HCT116 (cell line): Measurements from ENCODE around the gene TEKT2. TPM values are rescaled to one million over a fixed set of nuclear protein-coding genes. Genes with fewer than 3 reads are reported as not detected.

Experiments used
- ATAC-seq: fragments of 200-7000 bp; cut with Tn5 transposase; 2 replicates; pipeline ENCODE4 v1.9.1; 2020; ENCODE audit warnings: mild to moderate bottlenecking, moderate library complexity
- BruUV-seq: library from RNA; stranded (reverse); fragments of 400-500 nt; replicated peaks from 2 replicates; lab custom pipeline; 2021; lab: Mats Ljungman, UMichigan
- CTCF ChIA-PET: fragments of 300-600 bp; sonication (Branson Sonifier 250); formaldehyde crosslinking; loops from one replicate; lab custom pipeline; 2021; ENCODE audit warnings: antibody characterized with exemption; lab: Charles Lee
- POLR2A ChIA-PET: fragments of 300-600, 350-600 bp; sonication (Branson Sonifier 250); formaldehyde crosslinking; loops from one replicate; lab custom pipeline; 2021; ENCODE audit warnings: antibody characterized with exemption; lab: Charles Lee
- RAD21 ChIA-PET, 2 experiments: fragments of 300-600 bp; sonication (Branson Sonifier 250); formaldehyde crosslinking; loops; one replicate each; lab custom pipeline; 2023; ENCODE audit warnings: low total read pairs in 2 of 2; ENCODE audit not compliant: uncharacterized antibody in 2 of 2, unreplicated experiment in 2 of 2, low non-redundant PET in 1 of 2; lab: Charles Lee
- DNase-seq: peaks from one replicate; pipeline ENCODE4 v3.0.0-alpha.2; 2010; ENCODE audit warnings: low read depth, low spot score
- H2AFZ ChIP-seq: fragments of 200-600 bp; shearing (Covaris generic), sonication (generic); 2 replicates; pipeline ENCODE4 v1.6.1; 2017; ENCODE audit warnings: low read depth, mixed run types, mixed read lengths, antibody characterized with exemption, low read length; ENCODE audit not compliant: poor library complexity, severe bottlenecking
- H3K27ac ChIP-seq: 2 replicates; pipeline ENCODE4 v1.5.1; 2012; ENCODE audit warnings: low read depth, low read length
- H3K27me3 ChIP-seq: fragments of 200-600 bp; sonication (generic); 2 replicates; pipeline ENCODE4 v1.6.1; 2016; ENCODE audit warnings: mixed run types, low read length, mixed read lengths; ENCODE audit not compliant: insufficient read depth
- H3K36me3 ChIP-seq, 2 experiments: fragments of 200-500 bp in 1 of 2; fragments of 200-600 bp in 1 of 2; sonication (Bioruptor generic) in 1 of 2; sonication (generic) in 1 of 2; 2 replicates each; pipeline versions ENCODE4 v1.5.1 to v1.6.1; 2014 to 2016; ENCODE audit warnings: low read length in 2 of 2, inconsistent platforms in 1 of 2, mixed read lengths in 1 of 2, mixed run types in 1 of 2; ENCODE audit not compliant: insufficient read depth in 2 of 2, control insufficient read depth in 1 of 2
- H3K4me1 ChIP-seq, 2 experiments: fragments of 200-600 bp in 1 of 2; sonication (generic) in 1 of 2; 2 replicates each; pipeline versions ENCODE4 v1.5.1 to v1.6.1; 2012 to 2017; ENCODE audit warnings: low read length in 2 of 2, inconsistent platforms in 1 of 2, mild to moderate bottlenecking in 1 of 2, mixed read lengths in 1 of 2, mixed run types in 1 of 2, moderate library complexity in 1 of 2; ENCODE audit not compliant: insufficient read depth in 2 of 2, control insufficient read depth in 1 of 2
- H3K4me2 ChIP-seq: fragments of 200-600 bp; sonication (generic); 2 replicates; pipeline ENCODE4 v1.6.1; 2017; ENCODE audit warnings: mixed run types, low read length, mixed read lengths
- H3K4me3 ChIP-seq, 2 experiments: fragments of 200-600 bp in 1 of 2; sonication (generic) in 1 of 2; replicated peaks in 1 of 2; 2 replicates each; pipeline ENCODE4 v1.5.1; 2011 to 2016; ENCODE audit warnings: low read length in 2 of 2, control low read depth in 1 of 2, low read depth in 1 of 2, mild to moderate bottlenecking in 1 of 2, mixed read lengths in 1 of 2, mixed run types in 1 of 2
- H3K79me2 ChIP-seq: fragments of 200-600 bp; sonication (generic); 2 replicates; pipeline ENCODE4 v1.6.1; 2017; ENCODE audit warnings: mild to moderate bottlenecking, mixed run types, low read length, moderate library complexity, mixed read lengths; ENCODE audit not compliant: insufficient read depth
- H3K9ac ChIP-seq: fragments of 200-600 bp; sonication (generic); 2 replicates; pipeline ENCODE4 v1.6.1; 2016; ENCODE audit warnings: low read length, mixed read lengths
- H3K9me2 ChIP-seq: fragments of 200-600 bp; sonication (generic), shearing (Covaris generic); 2 replicates; pipeline ENCODE4 v1.6.1; 2017; ENCODE audit warnings: mixed run types, mild to moderate bottlenecking, moderate library complexity; ENCODE audit not compliant: insufficient read depth
- H3K9me3 ChIP-seq, 2 experiments: fragments of 200-500 bp in 1 of 2; fragments of 200-600 bp in 1 of 2; sonication (Bioruptor generic) in 1 of 2; sonication (generic) in 1 of 2; 2 replicates each; pipeline ENCODE4 v1.6.1; 2014 to 2017; ENCODE audit warnings: low read length in 2 of 2, mixed read lengths in 2 of 2, inconsistent platforms in 1 of 2, low read depth in 1 of 2, mild to moderate bottlenecking in 1 of 2, mixed run types in 1 of 2, moderate library complexity in 1 of 2; ENCODE audit not compliant: control insufficient read depth in 1 of 2, insufficient read depth in 1 of 2
- H4K20me1 ChIP-seq: fragments of 200-600 bp; sonication (generic), shearing (Covaris generic); 2 replicates; pipeline ENCODE4 v1.6.1; 2017; ENCODE audit warnings: mixed run types, mild to moderate bottlenecking, moderate library complexity; ENCODE audit not compliant: insufficient read depth
- CBX3 ChIP-seq: IDR thresholded peaks from 2 replicates; pipeline ENCODE4 v1.6.1; 2012; ENCODE audit warnings: low read depth
- ELF1 ChIP-seq: IDR thresholded peaks from 2 replicates; pipeline ENCODE4 v1.6.1; 2012; ENCODE audit warnings: low read depth, borderline replicate concordance
- EZH2 ChIP-seq: fragments of 200-600 bp; sonication (generic); IDR thresholded peaks from 2 replicates; pipeline ENCODE4 v1.6.1; 2017; ENCODE audit warnings: antibody characterized with exemption, mixed run types
- EZH2phosphoT487 ChIP-seq: fragments of 200-600 bp; IDR thresholded peaks from 2 replicates; pipeline ENCODE4 v1.6.1; 2018; ENCODE audit warnings: antibody characterized with exemption, borderline replicate concordance
- RAD21 ChIP-seq: IDR thresholded peaks from 2 replicates; pipeline ENCODE4 v1.6.1; 2012; ENCODE audit warnings: low read depth, mild to moderate bottlenecking
- SP1 ChIP-seq: IDR thresholded peaks from 2 replicates; pipeline ENCODE4 v1.6.1; 2012; ENCODE audit warnings: low read depth
- SRF ChIP-seq: IDR thresholded peaks from 2 replicates; pipeline ENCODE4 v1.6.1; 2012; ENCODE audit warnings: low read depth
- TCF7L2 ChIP-seq: IDR thresholded peaks from 2 replicates; pipeline ENCODE4 v1.7.0; 2011; ENCODE audit warnings: borderline replicate concordance, inconsistent platforms; ENCODE audit not compliant: insufficient read depth, insufficient read length; ENCODE audit errors: extremely low read depth
- YY1 ChIP-seq: IDR thresholded peaks from 2 replicates; pipeline ENCODE4 v1.6.1; 2011; ENCODE audit warnings: low read length, low read depth, moderate library complexity, mild to moderate bottlenecking; ENCODE audit not compliant: insufficient replicate concordance; ENCODE audit errors: extremely low read depth
- intact Hi-C: fragments of 100-400 bp; cut with micrococcal nuclease; formaldehyde crosslinking; loops from 2 replicates; pipeline ENCODE4 v1.10.0; 2022
- total RNA-seq: library from RNA; stranded (reverse); gene quantifications from one replicate; pipeline ENCODE4 v1.2.1, GENCODE V29; 2021; ENCODE audit not compliant: unreplicated experiment
- TF ChIP-seq, protein P1 (sequence below): IDR thresholded peaks from 2 replicates; pipeline ENCODE4 v1.6.1; 2011; ENCODE audit warnings: mild to moderate bottlenecking, low read length, moderate library complexity; ENCODE audit not compliant: insufficient replicate concordance; ENCODE audit errors: extremely low read depth
- TF ChIP-seq, protein P2 (sequence below), 3 experiments: fragments of 200-600 bp in 1 of 3; sonication (generic) in 1 of 3; IDR thresholded peaks in 2 of 3; conservative IDR thresholded peaks in 1 of 3; 2 replicates each; pipeline ENCODE4 v1.5.1; 2012 to 2017; ENCODE audit warnings: low read depth in 2 of 3, low read length in 2 of 3, antibody characterized with exemption in 1 of 3, borderline replicate concordance in 1 of 3, control low read depth in 1 of 3, mild to moderate bottlenecking in 1 of 3, mixed read lengths in 1 of 3, mixed run types in 1 of 3, moderate library complexity in 1 of 3; ENCODE audit not compliant: insufficient read depth in 1 of 3
- TF ChIP-seq, protein P3 (sequence below): IDR thresholded peaks from 2 replicates; pipeline ENCODE4 v1.6.1; 2012

The TEKT2 gene
- total RNA-seq, 1 experiment from 2014 or later: not detected

DNA sequence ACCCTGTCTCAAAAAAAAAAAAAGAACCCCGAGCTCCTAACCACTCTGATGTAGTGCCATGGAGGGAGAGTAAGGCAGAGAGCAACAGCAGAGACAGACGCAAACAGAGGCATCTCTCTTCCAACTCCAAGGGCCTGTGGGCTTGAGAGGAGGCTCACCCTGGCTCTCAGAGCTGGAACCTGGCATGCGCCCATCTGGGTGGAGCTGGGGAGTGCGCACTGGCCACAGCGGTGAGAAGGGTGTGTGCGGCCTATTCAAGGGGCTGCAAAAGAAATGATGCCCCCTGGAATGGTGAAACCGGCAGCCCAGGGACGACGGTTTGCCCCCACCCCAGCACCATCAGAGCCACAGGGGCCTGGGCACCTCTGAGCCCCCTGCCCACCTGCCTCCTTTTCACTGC is 23.5 kb downstream of the TEKT2 start:
- H2AFZ ChIP-seq: no peak overlapping the region
- no peak for DNase-seq
- H3K79me2 ChIP-seq: no peaks in the 10 kb centered on the region
- H4K20me1 ChIP-seq: no peaks in the 10 kb centered on the region
- no peak overlapping the region for H3K27ac ChIP-seq
- intact Hi-C loops: loop anchor here (10.0 kb wide), 1 partner anchor 447 kb away; no protein-coding TSS in a partner anchor
- H3K4me2 ChIP-seq: no peak overlapping the region
- ATAC-seq: no peak
- RAD21 ChIA-PET: no interaction called here
- no peak for TF ChIP-seq ELF1
- TF ChIP-seq SRF: no peak
- TF ChIP-seq, protein P1, sequence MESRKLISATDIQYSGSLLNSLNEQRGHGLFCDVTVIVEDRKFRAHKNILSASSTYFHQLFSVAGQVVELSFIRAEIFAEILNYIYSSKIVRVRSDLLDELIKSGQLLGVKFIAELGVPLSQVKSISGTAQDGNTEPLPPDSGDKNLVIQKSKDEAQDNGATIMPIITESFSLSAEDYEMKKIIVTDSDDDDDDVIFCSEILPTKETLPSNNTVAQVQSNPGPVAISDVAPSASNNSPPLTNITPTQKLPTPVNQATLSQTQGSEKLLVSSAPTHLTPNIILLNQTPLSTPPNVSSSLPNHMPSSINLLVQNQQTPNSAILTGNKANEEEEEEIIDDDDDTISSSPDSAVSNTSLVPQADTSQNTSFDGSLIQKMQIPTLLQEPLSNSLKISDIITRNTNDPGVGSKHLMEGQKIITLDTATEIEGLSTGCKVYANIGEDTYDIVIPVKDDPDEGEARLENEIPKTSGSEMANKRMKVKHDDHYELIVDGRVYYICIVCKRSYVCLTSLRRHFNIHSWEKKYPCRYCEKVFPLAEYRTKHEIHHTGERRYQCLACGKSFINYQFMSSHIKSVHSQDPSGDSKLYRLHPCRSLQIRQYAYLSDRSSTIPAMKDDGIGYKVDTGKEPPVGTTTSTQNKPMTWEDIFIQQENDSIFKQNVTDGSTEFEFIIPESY: no peak
- no peak for TF ChIP-seq RAD21
- no peak for TF ChIP-seq TCF7L2
- no peak for TF ChIP-seq CBX3
- TF ChIP-seq EZH2phosphoT487: no peak
- no peak for TF ChIP-seq SP1
- TF ChIP-seq, protein P2, sequence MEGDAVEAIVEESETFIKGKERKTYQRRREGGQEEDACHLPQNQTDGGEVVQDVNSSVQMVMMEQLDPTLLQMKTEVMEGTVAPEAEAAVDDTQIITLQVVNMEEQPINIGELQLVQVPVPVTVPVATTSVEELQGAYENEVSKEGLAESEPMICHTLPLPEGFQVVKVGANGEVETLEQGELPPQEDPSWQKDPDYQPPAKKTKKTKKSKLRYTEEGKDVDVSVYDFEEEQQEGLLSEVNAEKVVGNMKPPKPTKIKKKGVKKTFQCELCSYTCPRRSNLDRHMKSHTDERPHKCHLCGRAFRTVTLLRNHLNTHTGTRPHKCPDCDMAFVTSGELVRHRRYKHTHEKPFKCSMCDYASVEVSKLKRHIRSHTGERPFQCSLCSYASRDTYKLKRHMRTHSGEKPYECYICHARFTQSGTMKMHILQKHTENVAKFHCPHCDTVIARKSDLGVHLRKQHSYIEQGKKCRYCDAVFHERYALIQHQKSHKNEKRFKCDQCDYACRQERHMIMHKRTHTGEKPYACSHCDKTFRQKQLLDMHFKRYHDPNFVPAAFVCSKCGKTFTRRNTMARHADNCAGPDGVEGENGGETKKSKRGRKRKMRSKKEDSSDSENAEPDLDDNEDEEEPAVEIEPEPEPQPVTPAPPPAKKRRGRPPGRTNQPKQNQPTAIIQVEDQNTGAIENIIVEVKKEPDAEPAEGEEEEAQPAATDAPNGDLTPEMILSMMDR (IDR thresholded peaks at IDR 0.05 in 2 of 3, conservative IDR thresholded peaks at IDR 0.05 in 1 of 3; ENCODE audit: borderline replicate concordance in 1 of 3, insufficient read depth in 1 of 3, low read depth in 2 of 3, low read length in 2 of 3): no peak
- TF ChIP-seq YY1: no peak
- no peak for TF ChIP-seq EZH2
- TF ChIP-seq, protein P3, sequence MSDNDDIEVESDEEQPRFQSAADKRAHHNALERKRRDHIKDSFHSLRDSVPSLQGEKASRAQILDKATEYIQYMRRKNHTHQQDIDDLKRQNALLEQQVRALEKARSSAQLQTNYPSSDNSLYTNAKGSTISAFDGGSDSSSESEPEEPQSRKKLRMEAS: no peak
- H3K27me3 ChIP-seq: no peaks in the 10 kb centered on the region
- BruUV-seq: no TSS peak
- H3K9ac ChIP-seq: no peak overlapping the region
- H3K9me2 ChIP-seq: no peaks in the 10 kb centered on the region
- no peak overlapping the region for H3K4me3 ChIP-seq
- POLR2A ChIA-PET: no interaction called here
- no peaks in the 10 kb centered on the region for H3K36me3 ChIP-seq
- no peaks in the 10 kb centered on the region for H3K9me3 ChIP-seq
- peaks cover 2 to 9% of the 10 kb centered on the region in 2 experiments; a peak in 3 of 4 replicates for H3K4me1 ChIP-seq
- CTCF ChIA-PET: interaction anchor here (1.1 kb wide), 1 partner anchor 27 kb away, joined by 4 read pairs; no protein-coding TSS in a partner anchor
